Upper lobe of right lung (tissue), 1 donor: ENCODE results near the gene SPHK2. TPM values are rescaled to one million over a fixed set of nuclear protein-coding genes. Genes with fewer than 3 reads are reported as not detected.
A peak's percentile ranks its signal among the peaks of the same experiment; 100 is the strongest.

Experiments used
- ATAC-seq: fragments of 200-7000 bp; cut with Tn5 transposase; one replicate; pipeline ENCODE4 v1.9.1; 2020; ENCODE audit warnings: mild to moderate bottlenecking, moderate library complexity
- DNase-seq: peaks from one replicate; pipeline ENCODE4 v3.0.0-alpha.2; 2020
- H3K27ac ChIP-seq: fragments of 200-600 bp; one replicate; pipeline ENCODE4 v1.8.0; 2022
- H3K27me3 ChIP-seq: fragments of 200-600 bp; one replicate; pipeline ENCODE4 v1.8.0; 2022; ENCODE audit warnings: mild to moderate bottlenecking
- H3K36me3 ChIP-seq: fragments of 200-600 bp; one replicate; pipeline ENCODE4 v1.8.0; 2022
- H3K4me1 ChIP-seq: fragments of 200-600 bp; one replicate; pipeline ENCODE4 v1.8.0; 2022
- H3K4me3 ChIP-seq: fragments of 200-600 bp; one replicate; pipeline ENCODE4 v1.8.0; 2022; ENCODE audit warnings: mild to moderate bottlenecking
- H3K9me3 ChIP-seq: fragments of 200-600 bp; one replicate; pipeline ENCODE4 v1.8.0; 2022
- intact Hi-C: fragments of 100-400 bp; cut with DNase I; formaldehyde crosslinking; loops from one replicate; pipeline ENCODE4 v1.11.0; 2022
- total RNA-seq: library from RNA; stranded (reverse); fragmentation: NEBNext Ultra II Directional; extraction: Animal tissue kit (Norgen Biotek cat#: 25700); gene quantifications from one replicate; pipeline ENCODE4 v1.2.1, GENCODE V29; 2021
- TF ChIP-seq, protein P1 (sequence below): fragments of 200-600 bp; IDR thresholded peaks from one replicate; pipeline ENCODE4 v1.8.0; 2022; ENCODE audit warnings: antibody characterized with exemption
- donor health status: DM: no; HTN: yes; CAD: no; lungs with severe emphysema.

SPHK2 gene
- total RNA-seq, 1 donor from 2014 or later: 23.3 TPM

DNA sequence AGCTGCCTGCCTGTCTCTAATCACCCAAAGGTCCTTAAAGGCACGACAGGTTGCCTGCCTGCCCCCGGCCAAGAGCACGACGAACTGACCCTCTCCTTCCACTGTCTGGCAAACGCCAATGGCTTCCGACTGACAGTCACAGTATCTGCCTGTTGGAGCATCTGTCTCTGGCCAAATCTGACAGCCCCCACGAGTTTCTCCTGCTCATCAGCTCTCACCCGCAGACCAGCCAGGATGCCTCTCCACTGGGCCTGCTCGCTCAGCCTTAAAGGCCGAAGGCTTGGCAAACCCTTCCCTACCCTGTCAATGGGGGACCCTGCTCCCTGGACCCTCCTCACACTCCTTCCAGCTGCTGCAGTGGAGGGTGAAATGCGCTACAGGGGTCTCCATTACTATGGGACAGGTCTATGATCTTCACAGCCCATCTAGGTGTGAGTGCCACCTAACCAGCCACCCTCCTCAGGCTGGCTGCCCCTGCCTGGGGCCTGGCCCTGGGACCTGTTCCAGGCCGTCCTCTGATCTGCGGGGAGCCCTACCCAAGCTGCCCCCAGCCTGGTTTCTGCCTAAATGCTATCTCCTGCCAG lies 5.4 kb upstream of the SPHK2 start:
- Histone ChIP-seq H3K36me3 (peaks cover 30% of the 10 kb centered on the region), H3K9me3 (no peaks in the 10 kb centered on the region), H3K27me3 (no peaks in the 10 kb centered on the region), H3K27ac (peak overlapping the region; percentile 79), H3K4me1 (peaks cover 27% of the 10 kb centered on the region), H3K4me3 (peak overlapping the region; percentile 42)
- intact Hi-C loops: no loop called here
- ATAC-seq (no peak), DNase-seq (no peak)
- TF ChIP-seq, protein P1, sequence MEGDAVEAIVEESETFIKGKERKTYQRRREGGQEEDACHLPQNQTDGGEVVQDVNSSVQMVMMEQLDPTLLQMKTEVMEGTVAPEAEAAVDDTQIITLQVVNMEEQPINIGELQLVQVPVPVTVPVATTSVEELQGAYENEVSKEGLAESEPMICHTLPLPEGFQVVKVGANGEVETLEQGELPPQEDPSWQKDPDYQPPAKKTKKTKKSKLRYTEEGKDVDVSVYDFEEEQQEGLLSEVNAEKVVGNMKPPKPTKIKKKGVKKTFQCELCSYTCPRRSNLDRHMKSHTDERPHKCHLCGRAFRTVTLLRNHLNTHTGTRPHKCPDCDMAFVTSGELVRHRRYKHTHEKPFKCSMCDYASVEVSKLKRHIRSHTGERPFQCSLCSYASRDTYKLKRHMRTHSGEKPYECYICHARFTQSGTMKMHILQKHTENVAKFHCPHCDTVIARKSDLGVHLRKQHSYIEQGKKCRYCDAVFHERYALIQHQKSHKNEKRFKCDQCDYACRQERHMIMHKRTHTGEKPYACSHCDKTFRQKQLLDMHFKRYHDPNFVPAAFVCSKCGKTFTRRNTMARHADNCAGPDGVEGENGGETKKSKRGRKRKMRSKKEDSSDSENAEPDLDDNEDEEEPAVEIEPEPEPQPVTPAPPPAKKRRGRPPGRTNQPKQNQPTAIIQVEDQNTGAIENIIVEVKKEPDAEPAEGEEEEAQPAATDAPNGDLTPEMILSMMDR: no peak

- H3K4me1 ChIP-seq: peaks cover 27% of the 10 kb centered on the region
- H3K9me3 ChIP-seq: no peaks in the 10 kb centered on the region
- peak within 1 kb of the TSS; percentile 42 for H3K4me3 ChIP-seq
- ATAC-seq (peak; percentile 73), DNase-seq (peak; percentile 94)
- H3K27ac ChIP-seq: peak within 1 kb of the TSS; percentile 79
- TF ChIP-seq, protein P1: no peak
- peaks cover 30% of the 10 kb centered on the region for H3K36me3 ChIP-seq
- H3K27me3 ChIP-seq: no peaks in the 10 kb centered on the region
- intact Hi-C loops: no loop called here
These were observed 4.7 kb upstream of the SPHK2 start, which contains the start of gene FAM83E for GRCh38 chr19:48614436-48615230. Gene FAM83E (minus strand): TSS chr19:48615076. CDS start chr19:48613372, 1,704 bp downstream.

DNA sequence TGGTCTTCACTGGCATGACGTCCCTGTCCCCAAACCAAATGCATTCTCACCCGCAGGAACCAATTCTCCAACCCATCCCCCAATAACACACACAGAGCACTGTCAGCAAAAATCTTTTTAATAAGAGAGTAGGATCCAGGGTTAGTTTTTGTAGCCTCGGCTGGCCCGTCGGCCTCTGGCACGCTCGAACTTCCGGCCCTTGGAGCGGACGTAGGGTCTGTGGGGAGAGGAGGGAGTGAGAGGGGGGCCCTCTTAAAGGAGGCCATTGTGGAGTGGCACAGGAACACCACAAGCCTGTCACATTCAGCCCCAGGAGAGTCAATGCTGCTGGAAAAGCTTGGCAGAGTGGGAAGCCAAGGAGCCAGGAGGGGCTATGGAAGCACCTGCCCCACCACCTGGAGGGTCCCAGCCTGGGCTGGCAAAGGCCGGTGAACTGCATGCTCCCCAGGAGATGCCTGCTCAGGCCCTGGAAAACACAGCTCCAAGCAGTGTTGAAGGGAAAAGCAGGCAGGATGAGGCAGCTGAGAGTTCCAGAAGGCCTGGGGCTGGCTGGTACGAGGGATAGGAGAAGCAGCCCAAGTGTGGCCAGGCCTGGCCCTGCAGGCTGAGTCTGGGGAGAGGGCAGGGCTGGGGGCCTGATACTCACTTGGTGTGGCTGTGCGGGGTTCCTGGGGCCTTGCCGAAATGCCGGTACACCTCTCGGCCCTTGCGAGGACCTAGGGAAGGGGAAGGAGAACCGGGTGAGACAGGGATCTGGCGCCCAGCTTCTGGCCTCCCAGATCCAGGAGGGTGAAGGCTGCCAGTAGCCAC lies 3.9 kb upstream of the SPHK2 start:
- DNase-seq (no peak), ATAC-seq (no peak)
- intact Hi-C loops: no loop called here
- H3K27ac ChIP-seq: peak overlapping the region; percentile 65
- TF ChIP-seq, protein P1: no peak
- no peaks in the 10 kb centered on the region for H3K9me3 ChIP-seq
- no peaks in the 10 kb centered on the region for H3K27me3 ChIP-seq
- H3K36me3 ChIP-seq: peaks cover 30% of the 10 kb centered on the region
- H3K4me1 ChIP-seq: peaks cover 27% of the 10 kb centered on the region
- H3K4me3 ChIP-seq: no peak overlapping the region

GRCh38 chr19:48616041-48616436 lies 3.3 kb upstream of the SPHK2 start:
- no peaks in the 10 kb centered on the region for H3K27me3 ChIP-seq
- intact Hi-C loops: no loop called here
- peaks cover 27% of the 10 kb centered on the region for H3K4me1 ChIP-seq
- H3K27ac ChIP-seq: peak overlapping the region; percentile 65
- H3K36me3 ChIP-seq: peaks cover 30% of the 10 kb centered on the region
- ATAC-seq (no peak), DNase-seq (no peak)
- no peak overlapping the region for H3K4me3 ChIP-seq
- no peaks in the 10 kb centered on the region for H3K9me3 ChIP-seq
- TF ChIP-seq, protein P1: no peak

DNA sequence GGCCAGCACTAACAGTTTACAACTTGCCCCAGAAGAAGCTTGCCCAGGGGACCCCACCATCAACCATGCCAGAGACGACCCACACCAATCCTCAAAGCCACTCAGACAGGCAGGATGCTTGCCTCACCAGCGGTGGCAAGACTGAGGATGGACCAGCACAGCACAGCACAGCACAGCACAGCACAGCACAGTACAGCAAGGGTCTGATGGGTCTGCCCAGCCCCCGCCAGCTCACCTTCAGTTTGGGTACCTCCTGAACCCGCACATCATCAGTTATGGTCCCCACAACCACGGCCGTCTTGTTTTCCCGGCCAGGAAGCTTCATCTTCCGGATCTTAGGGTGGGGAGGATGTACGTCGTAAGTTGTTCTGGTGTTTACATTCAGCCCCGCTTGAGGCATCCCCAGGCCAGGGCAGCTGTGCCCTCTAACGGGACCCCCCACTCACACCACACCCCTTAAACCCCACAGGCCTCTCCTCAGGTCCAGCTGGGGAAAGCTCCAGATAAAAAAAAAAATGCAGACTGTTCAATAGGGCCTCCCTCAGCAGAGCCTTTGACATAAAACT lies 2.7 kb upstream of the SPHK2 start:
- Histone ChIP-seq H3K4me1 (peaks cover 27% of the 10 kb centered on the region), H3K36me3 (peaks cover 30% of the 10 kb centered on the region), H3K4me3 (peak overlapping the region; percentile 90), H3K27ac (peak overlapping the region; percentile 11), H3K9me3 (no peaks in the 10 kb centered on the region), H3K27me3 (no peaks in the 10 kb centered on the region)
- TF ChIP-seq, protein P1: no peak
- DNase-seq (no peak), ATAC-seq (no peak)
- intact Hi-C loops: no loop called here
